SW480 (cell line): Measurements from ENCODE around the gene STRADB.
"Not testable (repeated sequence)": the region's sequence is repeated elsewhere in the genome, so short reads cannot be mapped to it uniquely, and the experiment has no call there.

Source experiments
- DNase-seq: peaks from one replicate; pipeline ENCODE4 v3.0.0-alpha.2; 2016; ENCODE audit warnings: low spot score

The STRADB gene, protein sequence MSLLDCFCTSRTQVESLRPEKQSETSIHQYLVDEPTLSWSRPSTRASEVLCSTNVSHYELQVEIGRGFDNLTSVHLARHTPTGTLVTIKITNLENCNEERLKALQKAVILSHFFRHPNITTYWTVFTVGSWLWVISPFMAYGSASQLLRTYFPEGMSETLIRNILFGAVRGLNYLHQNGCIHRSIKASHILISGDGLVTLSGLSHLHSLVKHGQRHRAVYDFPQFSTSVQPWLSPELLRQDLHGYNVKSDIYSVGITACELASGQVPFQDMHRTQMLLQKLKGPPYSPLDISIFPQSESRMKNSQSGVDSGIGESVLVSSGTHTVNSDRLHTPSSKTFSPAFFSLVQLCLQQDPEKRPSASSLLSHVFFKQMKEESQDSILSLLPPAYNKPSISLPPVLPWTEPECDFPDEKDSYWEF

DNA sequence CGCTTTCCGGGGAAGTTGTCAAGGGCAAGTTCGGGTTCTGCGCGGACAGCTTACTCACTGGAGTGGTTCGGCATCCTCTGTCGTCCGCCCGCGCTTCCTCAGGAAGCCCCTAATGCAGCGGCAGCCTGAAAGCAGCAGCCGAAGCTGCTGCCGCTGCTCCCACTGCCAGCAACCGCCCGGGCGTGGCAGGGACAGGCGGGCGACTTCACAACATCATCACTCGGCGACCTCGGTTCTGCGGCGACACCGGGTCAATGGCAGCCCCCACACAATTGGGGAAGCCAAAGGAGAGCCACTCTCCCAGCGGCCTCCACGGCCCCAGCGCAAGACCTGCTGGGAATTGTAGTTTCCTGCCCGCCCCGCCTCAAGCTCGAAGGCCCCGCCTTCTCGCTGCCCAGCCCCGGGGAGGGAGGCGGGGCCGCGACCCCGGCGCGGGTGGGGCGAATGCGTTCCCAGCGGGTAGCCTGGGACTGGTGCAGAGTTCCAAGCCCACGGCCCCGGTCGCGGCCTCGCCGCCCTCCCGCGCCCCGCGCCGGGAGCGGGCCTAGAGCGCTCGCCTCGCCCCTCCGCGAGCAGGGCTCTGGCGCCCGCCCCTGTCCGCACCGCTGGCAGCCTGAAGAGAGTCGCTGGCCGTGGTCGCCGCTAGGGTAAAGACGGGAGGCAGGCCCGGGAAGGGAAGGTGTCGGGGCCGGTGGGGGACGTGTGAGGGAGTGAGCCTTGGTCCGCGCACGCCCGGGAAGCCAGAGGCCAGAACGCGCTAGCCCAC is at the start of gene STRADB, which contains the start of gene TRAK2:
TSS of gene STRADB (plus strand) at position 449 of the 766 bp plus-strand sequence. CDS start 3,101 bp downstream, outside the sequence.
TSS of gene TRAK2 (minus strand) at position 167 of the 766 bp plus-strand sequence. CDS start 30,951 bp downstream, outside the sequence.
- DNase-seq = peak; percentile 95

DNA sequence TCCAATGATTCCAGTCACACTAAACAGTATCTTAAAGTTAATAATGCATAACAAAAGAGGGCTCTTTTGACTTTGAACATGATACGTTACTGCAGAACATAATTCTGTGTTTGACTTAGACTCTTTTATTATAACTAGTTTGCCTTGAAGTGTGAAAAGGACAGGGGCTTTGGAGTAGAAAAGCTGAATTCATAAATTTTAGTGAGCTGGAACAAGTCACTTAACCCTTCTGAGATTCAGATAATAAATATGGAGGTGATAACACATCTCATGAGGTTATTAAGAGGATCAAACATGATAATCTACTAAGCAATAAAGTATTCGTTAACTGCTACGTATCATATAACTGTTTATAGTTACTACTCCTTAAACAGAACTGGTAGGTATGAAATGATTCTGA is 49.7 kb upstream of the STRADB start:
- no peak for DNase-seq

DNA sequence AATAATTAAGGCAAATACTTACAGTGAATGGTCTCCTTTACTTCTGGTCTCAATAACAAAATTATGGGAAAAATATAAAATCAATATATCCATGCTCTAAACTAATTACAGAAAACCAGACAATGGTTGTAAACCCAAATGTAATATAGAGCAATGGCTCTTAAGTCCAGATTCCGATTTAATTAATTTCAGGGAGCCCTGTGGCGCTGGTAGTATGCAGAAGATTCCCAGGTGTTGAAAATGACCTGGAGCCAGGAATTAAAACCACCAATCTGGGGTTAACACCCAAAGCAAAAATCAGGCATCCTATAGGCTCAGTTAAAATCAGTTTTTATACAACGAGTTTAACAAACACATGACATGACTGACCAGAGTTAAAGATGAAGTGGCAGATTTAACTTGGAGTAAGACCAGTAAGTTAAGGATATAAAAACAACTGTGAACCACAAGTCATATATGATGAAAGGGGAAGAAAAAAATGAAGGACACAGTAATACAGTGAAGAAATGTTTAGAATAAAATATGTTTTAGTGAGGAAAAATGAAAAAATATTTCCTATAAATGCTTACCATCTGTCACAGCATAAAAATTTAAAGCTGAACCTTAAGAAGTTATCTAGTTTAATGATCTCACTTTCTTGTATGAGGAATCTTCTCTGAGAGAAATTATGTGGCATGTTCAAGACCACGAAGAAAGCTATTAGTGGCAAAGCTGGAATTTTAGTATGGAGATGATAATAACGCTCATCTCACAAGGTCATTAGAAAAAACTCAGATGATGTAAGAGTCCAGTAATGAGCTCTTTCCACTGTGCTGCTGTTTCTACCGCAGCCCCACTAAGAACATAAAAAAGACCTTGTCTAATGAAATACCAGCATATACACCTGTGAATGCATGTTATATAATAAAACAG is 48.6 kb upstream of the STRADB start:
- peak; percentile 21 for DNase-seq

DNA sequence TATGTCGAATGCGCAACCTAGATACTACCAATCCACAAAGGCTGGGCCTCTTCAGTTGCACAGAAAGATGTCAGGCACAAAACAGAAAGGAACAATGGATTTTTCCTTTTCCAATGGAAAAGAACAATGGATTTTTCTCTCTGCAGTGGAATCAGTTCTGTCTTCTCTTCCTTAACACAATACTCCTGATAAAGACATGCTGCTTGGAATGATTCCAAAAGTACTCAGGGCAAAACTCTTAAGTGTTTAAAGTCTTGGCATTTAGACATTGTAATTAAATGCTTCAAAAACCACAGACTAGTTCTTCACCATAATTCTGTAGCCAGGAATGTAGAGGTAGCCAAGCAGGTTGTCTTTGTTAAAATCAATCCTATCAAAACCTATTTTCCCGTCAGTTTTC is 47.7 kb upstream of the STRADB start:
- no peak for DNase-seq

DNA sequence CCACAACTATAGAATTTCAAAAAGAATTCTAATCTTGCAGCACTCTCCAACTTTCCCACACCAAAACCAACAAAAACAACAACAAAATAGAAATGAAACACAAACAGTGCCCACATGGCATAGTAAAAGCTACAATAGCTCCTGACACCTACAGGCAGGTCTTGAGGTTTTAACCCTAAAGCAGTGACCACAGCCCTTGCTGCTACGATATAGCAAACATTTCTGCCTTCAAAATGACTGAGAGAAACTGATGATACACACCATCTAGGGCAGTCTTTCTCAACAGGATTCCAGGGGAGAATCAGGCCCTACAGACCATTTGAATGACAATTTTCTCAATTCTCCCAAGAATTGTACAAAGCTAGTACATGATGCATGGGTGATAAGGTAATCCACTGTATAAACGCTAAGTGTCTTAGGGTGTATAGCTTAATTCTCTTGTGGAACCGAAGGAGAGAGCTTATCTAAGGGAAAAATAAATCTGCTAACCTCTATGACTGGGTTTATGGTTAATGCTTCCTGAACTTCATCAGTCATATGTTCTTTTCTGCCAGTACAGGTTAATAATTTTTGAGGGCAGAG is 46.8 kb upstream of the STRADB start:
- DNase-seq = no peak

DNA sequence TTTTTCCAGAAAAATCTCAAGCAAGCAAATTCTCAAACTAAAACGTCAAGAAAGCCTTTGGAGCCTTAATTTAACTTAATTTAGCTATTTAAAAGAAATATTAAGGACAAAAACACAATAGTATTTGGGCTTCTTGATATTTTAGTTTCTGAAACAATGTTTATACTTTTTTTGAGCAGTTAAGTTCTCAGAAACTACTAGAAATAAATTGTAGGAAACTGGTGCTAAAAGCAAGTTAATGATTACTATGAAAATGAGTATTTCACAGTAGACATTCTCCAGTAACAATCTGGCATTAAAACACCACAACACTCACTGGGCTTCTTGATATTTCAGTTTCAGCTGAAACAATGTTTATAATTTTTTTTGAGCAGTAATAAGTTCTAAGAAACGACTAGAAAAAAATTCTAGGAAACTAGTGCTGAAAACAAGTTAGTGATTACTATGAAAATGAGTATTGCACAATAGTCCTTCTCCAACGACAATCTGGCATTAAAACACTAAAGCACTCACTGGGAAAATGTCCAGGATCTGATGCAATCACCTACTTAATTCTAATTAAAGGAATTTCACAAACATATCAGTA is 45.4 kb upstream of the STRADB start:
- no peak for DNase-seq

DNA sequence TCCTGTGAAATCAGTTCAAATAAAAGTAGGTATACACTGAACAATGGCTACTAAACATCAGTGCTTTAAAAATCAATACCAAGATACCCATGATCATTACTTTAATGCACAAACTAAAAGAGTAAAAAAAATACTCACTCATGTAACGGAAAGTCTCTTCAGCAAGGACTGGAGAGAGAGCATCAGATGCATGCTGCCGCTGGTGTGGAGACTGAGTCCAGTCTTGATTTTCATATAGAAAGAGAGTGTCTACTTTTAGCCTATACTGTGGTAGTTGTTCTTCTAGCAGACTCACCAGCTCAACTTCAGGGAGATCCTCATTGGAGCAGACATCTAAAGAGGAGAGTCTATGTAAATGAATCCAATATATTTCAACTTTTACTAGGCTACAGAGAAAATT is 44.3 kb upstream of the STRADB start:
- DNase-seq = no peak

DNA sequence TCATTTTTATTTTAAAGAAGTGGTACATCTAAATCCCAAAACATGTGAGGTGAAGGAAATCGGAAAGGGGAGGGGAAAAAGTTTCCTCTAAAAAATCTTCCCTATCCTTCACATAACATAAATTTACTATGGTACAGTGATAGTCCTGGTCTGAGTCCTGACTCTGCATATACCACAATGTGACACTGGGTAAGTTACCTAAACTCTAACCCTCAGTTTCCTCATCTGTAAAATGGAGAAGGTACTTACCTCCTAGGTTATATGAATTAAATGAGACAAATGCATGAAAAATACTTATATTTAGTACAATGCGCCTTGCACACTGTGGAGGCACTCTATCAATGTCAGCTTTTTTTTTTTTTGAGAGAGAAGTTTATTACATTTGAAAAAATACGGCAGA is 42.6 kb upstream of the STRADB start:
- no peak for DNase-seq

DNA sequence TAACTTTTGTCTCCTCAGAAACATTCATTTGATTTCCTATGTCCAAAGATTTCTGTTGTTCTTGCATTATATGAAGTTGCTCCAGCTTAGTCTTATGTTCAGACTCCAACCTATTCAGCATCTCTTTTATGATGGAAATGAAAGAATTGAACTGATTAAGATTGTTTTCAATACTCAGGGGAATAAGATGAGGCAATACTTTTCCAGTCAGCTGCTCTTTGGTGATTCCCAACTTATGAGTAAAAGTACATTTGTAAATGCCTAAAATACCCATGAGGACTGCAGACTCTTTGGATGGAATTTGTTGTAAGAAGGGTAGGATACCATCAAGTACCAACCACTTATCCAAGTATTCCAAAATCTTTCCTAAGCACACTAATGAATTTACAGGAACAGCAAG is 40.1 kb upstream of the STRADB start:
- DNase-seq = no peak

DNA sequence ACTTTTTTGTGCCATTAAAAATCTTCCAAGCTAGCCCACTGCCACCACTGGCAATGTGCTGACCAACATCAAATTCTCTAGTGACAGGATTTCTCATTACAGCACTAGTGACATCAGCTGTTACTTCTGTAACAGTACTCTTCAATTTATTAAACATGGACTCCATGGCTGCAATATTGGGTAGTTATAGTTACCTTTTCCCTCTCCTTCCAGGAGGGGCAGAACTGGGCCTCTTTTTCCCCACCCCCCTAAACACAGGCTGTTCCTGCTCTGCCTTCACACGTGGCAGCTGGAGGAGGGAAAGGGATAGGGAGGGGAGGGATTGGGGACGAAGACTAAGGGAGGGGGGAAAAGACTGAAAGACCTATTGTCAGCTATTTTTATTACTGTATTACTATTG is 38.4 kb upstream of the STRADB start:
- DNase-seq = no peak

DNA sequence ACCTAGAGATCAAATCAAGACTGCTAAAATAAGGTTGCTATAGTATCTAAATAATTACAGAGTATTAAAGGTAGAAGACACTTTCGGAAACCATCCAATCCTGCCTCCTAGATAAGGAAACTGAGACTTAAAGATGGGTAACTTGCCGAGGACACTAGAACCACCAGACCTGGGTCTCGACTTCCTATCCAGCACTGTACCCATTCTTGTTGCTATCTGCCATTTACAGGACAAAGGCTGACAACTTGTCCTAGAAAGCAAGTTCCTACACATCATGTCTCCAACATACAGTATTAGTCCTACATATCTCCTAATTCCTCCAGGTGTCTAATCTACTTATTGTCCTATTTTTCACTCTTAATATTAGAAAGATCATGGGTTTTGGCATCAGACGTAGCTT is 38.0 kb upstream of the STRADB start:
- DNase-seq = no peak

DNA sequence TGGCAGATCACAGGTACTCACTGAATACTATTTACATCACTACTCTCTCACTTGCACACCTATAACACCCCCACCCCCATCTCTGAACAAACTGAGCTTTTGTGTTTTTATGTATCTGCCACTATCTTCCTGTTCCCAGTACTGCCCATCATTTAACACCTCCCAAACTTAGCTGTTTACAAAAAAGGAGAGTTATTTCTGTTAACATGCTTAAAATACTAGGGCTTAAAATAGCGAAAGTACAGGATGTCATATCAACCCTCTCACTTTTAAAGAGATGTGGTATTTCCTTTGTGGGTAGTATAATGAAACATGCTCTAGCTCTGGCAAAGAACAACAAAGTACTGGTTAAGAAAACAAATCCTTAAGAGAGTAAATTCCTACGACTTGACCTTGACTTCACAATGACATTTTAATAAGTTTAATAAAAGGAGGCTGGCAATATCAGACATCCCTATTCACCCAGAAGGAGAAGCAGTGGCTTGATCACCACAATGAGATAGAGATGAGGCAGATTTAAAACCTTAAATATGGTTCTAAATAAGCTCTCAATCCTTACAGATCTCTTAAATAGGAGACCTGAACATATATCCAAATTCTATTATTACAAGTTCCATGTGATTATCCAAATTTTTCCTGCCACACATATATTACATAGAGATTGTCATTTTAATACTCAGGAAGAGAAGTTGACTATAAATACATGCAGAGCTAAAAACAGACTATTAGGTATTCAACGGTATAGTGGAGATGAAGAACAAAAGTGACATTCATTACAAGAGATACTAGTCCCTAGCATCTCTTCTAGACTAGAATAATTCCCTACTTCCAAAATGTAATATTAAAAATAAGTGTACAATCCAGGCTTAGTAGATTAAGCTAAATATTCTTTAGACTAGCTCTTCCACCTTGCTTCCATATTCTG is 37.2 kb upstream of the STRADB start:
- DNase-seq = no peak

DNA sequence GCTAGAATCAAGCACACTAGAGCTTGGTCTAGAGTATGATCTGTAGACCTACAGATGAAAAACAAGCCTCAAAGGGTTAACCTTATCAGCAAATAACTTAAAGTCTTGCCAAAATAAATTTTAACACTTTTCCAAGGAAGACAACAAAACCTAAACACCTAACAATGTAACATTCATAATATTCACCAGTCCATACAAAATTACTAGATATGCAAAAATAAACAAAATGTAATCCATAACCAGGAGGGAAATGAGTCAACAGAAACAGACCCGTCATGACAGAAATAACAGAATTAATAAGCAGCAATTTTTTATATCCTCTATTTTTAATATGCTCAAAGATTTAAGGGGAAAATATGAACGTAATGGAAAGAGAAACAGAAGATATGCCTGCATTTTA is 36.4 kb upstream of the STRADB start:
- DNase-seq = no peak

DNA sequence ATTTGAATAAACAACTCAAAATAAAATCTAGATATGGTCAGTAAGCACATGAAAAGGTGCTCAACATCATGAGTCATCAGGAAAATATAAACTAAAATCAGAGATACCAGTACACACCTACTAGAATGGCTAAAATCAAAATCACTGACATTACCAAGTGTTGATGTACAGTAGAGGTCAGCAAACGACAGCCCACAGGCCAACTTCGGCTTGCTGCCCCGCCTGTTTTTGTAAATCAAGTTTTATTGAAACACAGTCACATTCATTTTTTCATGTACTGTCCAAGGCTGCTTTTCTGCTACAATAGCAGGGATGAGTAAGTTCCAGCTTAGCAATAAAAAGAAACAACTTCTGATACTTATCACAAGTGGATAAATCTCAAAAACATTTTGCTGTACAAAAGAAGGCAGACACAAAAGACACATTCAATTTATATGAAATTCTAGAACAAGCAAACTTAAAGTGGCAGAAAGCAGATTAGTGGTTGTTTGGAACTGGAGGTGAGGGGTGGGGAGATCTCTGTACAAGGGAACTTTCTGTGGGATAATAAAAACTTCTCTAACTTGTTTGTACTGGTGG is 32.4 kb upstream of the STRADB start:
- peak; percentile 14 for DNase-seq

DNA sequence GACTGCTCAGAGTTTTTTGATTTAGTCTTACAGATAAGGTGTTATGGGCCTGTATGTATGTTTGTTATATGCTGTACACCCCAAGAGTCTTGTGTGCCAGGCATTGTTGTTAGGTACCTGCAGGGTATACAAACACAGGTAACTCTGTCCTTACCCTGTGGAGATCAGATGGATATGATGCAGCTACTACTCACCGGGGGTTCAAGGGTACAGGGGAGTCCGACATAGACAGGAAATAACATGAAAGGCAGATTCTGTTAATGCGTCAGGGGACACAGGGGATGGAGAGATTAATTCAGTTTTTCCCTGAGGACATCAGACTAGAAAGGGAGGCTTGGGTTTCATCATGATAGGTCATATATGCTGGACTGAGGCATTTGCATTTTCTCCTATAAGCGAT is 31.6 kb upstream of the STRADB start:
- DNase-seq = no peak

DNA sequence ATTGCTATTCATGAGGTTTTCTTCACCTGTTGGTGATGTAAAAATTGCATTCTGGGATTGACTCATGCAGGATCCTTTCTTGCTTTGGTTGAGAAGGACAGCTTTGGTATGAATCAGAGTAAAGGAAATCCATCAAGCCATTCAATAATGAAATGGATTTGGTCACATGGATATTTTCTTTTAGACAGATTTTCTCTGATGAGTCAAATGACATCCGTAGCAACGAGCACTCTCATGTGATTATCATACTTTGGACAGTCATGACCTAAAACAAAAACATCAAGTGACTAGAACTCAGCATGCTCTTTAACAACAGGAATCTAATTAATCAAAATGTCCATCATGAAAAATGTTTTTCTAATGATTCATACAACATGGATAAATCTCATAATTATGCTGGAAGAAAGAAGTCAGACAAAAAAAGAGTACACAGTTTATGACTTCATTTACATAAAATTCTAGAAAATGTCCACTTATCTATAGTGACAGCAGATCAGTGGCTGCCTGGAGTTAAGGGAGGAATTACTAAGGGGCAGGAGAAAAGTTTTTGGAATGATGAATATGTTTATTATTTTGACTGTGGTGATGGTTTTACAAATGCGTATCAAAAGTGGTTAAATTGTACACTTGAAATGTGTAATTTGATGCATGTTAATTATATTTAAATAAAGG is 31.0 kb upstream of the STRADB start:
- DNase-seq = no peak

DNA sequence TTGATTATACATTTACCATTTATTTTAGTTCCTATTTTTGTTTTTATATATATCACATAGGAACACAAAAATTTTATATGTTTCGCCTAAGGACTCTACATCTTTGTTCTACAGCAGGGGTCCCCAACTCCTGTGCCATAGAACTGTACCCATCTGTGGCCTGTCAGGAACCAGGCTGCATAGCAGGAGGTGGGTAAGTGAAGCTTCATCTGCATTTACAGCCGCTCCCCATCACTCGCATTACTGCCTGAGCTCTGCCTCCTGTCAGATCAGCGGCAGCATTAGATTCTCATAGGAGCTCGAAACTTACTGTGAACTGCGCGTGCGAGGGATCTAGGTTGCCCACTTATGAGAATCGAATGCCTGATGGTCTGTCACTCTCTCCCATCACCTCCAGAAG is 25.6 kb upstream of the STRADB start:
- no peak for DNase-seq

DNA sequence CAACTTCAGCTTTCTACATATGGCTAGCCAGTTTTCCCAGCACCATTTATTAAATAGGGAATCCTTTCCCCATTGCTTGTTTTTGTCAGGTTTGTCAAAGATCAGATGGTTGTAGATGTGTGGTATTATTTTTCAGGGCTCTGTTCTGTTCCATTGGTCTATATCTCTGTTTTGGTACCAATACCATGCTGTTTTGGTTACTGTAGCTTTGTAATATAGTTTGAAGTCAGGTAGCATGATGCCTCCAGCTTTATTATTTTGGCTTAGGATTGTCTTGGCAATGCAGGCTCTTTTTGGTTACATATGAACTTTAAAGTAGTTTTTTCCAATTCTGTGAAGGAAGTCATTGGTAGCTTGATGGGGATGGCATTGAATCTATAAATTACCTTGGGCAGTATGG is 23.2 kb upstream of the STRADB start:
- not testable (repeated sequence) for DNase-seq

DNA sequence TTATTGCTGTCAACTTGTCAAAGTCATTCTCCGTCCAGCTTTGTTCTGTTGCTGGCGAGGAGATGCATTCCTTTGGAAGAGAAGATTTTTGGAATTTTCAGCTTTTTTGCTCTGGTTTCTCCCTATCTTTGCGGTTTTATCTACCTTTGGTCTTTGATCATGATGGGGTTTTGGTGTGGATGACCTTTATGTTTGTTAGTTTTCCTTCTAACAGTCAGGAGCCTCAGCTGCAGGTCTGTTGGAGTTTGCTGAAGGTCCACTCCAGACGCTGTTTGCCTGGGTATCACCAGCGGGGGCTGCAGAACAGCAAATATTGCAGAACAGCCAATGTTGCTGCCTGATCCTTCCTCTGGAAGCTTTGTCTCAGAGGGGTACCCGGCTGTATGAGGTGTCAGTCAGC is 21.7 kb upstream of the STRADB start:
- not testable (repeated sequence) for DNase-seq
